ENCODE data around the gene KRT85. TPM values are rescaled to one million over a fixed set of nuclear protein-coding genes. Genes with fewer than 3 reads are reported as not detected.
"Not testable (repeated sequence)": the region's sequence is repeated elsewhere in the genome, so short reads cannot be mapped to it uniquely, and the experiment has no call there.

The KRT85 gene
- total RNA-seq, 1 experiment from 2014 or later = not detected

- DNase-seq (ENCODE audit: extremely low read depth, low read depth) = no peak
Observed at GRCh38 chr12:52331833-52332232, 35.4 kb downstream of the KRT85 start.

- no peak for DNase-seq (ENCODE audit: extremely low read depth, low read depth)
Observed at GRCh38 chr12:52331039-52331438, 36.2 kb downstream of the KRT85 start.

DNA sequence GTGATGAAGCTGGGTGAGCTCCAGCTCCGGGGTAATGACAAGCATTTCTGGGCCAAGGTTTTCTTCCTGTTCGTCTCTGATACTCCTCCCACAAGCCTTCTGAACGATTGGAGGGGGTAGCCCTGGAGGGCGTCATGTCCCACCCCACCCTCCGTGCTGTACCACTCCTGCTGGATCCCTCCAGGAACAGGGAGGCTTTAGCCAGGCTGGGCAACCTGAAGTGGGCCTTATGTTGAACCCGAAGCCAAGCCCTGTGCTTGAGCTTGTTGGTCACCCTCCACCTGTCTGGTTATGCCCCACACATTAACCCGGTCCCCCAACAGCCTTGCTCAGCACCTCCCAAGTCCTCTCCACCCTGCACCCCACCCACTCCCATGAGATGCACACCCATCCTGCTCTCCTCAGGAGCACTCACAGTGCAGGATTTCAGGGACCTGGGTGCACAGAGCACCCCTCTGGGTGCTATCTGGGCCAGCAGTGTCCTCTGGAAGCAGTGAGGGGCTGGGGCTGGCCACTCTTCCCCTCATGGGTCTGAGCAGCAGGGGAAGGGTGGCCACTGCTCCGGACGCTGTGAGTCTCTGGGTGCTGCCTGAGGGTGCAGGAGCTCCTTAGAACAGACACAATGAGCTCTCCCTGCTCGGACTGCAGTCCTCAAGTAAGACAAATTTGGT lies 39.3 kb downstream of the KRT85 start:
- no peak for DNase-seq (ENCODE audit: extremely low read depth, low read depth)

- peak; percentile 97 for DNase-seq (ENCODE audit: extremely low read depth, low read depth)
Observed at GRCh38 chr12:52327052-52327829, 40.0 kb downstream of the KRT85 start.

GRCh38 chr12:52324153-52324444 lies 43.2 kb downstream of the KRT85 start:
- DNase-seq (ENCODE audit: extremely low read depth, low read depth) = no peak

DNA sequence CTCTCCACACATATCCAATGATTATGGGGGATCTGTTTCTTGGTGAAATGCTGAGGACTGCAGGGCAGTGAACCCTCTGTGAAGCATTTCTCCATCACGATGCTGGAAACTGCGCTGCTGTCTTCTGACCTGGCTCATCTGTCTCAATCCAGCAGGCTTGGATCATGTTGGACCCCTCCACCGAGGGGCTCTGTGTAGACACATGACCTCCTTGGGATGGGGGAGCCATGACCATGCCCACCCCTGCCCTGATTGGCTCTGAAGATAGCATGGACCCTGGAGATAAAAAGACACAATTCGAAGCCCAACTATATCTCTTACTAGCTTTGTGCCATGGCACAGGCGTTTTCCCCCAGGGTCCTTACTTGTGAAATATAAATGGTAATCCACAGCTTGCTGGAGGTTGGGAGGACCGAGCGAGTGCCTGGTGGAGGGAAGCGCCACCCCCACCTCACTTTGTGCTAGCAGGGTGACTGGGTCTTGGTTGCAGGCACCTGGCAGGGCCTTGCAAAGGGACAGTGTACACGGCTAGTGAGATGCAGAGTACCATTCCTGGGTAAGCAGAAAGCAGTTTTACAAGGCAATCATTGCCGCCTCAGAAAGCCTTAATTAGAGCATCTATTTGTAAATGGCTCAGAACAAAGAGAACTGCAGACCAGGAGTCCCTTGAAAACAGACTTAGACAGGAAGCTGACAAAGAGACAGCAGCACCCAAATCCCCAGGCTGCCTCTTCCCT lies 43.7 kb downstream of the KRT85 start:
- DNase-seq (ENCODE audit: extremely low read depth, low read depth) = no peak

DNA sequence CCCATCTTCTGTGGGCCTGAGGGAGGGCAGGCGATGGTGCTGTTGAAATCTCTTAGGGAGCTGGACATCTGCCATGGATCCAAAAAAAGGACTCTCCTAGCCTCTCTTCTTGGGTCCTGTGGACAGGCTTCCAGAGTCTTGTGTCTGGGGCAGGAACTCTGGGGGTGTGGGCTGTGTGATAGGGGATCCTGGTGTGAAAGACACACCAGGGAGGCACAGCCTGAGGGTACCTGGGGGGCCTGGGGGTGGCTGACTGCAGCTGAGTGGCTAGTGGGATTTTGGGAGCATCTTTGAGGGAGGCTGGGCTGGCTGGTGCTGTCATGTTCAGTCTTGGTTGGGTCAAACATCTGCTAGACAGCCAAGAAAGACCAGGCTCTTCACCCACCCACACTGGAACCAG lies 44.3 kb downstream of the KRT85 start:
- DNase-seq (ENCODE audit: extremely low read depth, low read depth) = no peak

- DNase-seq (ENCODE audit: extremely low read depth, low read depth) = no peak
Observed at GRCh38 chr12:52322069-52322468, 45.2 kb downstream of the KRT85 start.

GRCh38 chr12:52321418-52321817 lies 45.9 kb downstream of the KRT85 start:
- DNase-seq (ENCODE audit: extremely low read depth, low read depth) = no peak

DNA sequence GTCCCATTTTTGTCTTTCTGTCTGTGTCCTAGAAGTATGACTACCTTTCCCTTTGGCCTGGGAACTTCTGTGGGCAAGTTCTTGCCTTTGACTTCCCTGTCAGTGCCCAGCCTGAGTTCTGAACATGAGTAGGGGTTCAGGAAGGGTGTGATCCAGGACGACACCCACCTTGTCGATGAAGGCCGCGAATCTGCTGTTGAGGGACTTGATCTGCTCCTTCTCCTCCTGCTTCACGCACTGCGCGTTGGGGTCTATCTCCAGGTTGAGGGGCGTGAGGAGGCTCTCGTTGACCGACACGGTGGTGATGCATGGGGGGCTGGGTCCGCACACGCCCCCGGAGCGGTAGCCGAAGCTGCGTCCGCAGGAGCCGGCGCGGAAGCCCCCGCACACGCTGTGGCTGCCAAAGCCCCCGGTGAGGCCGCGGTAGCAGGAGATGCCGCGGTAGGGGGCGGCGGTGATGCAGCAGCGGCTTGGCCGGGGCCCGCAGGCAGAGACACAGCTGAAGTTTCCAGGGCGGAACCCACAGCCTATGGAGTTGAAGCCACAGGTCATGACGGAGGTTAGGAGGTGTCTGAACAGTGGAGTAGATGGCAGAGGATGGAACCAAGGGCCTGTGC lies 46.4 kb downstream of the KRT85 start, which contains the start of gene KRT83:
KRT83 (minus strand) TSS at position 615 of the 617 bp plus-strand sequence; CDS start at position 552, 63 bp downstream.
- no peak for DNase-seq (ENCODE audit: extremely low read depth, low read depth)

DNA sequence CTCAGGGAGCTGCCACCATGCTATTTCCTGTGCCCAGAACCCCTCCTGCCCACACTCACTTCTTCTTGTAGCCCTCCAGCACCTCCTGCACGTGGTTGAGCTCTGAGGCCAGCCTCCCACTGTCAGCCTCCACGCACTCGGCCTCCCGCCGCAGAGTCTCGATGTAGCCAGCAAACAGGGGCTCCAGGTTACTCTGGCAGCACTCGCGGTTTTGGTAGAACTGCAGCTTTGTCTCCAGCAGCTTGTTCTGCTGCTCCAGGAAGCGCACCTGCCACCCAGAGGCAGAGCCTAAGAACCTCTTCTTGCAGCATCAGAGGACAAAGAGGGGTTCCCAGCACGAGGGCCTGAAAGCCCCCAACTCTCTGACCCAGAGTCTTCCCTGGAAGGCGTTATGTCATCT lies 48.2 kb downstream of the KRT85 start:
- peak; percentile 23 for DNase-seq (ENCODE audit: extremely low read depth, low read depth)

DNA sequence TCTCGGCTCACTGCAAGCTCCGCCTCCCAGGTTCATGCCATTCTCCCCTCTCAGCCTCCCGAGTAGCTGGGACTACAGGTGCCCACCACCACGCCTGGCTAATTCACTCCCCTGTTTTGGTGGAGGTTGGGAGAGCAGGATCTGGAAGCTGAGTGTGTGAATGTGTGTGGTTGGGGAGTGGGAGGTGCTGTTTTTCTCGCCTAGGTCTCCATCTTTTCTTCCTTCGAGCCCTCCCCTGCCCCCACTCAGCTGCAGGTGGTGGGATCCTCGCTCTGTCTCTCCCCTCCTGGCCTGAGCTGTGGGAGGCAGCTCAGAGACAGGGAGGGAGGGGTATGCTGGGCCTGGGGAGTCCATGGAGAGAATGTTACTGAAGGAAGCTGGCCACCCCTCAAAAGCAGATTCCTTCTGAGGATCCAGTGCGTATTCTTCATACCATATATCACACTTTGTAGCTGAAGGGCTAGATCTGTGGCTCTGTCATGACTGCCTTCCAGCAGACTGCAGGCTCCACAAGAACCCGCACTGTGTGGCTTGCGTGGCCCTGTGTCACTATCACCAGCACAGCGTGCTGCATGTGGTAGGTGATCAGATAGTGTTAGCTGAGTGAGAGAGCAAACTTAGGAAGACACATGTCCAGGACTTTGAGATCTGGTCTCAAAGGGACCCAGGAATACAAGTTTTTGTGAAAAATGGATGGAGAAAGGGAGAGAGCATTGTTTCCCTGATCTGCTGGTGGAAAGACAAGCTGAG lies 48.9 kb downstream of the KRT85 start:
- no peak for DNase-seq (ENCODE audit: extremely low read depth, low read depth)

GRCh38 chr12:52317468-52318052 lies 49.7 kb downstream of the KRT85 start:
- DNase-seq (ENCODE audit: extremely low read depth, low read depth) = no peak

DNA sequence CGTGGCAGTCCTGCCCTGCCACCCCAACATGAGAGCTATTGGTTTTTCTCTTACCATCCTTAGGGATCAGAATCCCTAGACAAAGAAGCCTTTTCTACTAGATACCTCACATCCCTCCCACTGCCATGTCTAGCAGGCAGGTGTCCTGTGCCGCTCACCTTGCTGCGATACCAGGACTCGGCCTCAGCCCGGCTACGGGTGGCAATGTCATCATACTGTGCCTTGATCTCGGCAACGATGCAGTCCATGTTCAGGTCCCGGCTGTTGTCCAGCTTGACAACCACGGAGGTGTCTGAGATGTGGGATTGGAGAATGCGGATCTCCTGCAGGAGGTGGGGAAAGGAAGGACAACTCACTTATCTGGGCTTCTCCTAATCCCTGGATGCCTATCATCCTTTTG lies 50.6 kb downstream of the KRT85 start:
- DNase-seq (ENCODE audit: extremely low read depth, low read depth) = no peak

DNA sequence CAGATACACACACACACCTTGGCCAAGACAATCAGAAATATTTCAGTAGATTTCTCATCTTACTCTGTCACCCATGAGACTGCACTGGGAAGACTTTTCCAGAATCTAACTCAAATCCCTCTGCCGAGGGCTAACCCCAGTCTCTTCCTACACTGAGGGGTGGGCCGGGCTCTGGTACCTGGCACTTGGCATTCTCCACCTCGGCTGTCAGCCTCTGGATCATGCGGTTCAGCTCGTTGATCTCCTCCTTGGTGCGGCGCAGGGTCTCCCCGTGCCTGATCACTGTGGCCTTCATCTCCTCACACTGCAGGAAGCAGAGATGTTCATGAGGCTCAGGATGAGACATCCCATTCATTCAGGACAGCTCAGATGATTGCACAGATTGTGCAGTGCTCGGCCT lies 51.0 kb downstream of the KRT85 start:
- no peak for DNase-seq (ENCODE audit: extremely low read depth, low read depth)

DNA sequence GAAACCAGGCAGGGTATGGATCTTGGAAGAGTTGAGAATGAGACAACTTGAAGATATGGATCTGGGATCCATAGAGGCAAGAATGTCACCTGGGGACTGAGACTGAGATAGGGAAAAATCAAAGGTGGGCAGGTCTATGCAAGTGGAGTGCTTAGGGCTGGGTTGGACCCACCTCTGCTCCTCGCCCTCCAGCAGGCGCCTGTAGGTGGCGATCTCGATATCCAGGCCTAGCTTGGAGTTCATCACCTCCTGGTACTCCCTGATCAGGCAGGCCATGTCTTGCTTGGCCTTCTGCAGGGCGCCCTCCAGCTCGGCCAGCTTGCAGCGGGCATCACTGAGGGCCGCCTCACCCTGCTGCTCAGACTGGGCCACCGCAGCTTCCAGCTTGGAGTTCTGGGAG lies 51.6 kb downstream of the KRT85 start:
- DNase-seq (ENCODE audit: extremely low read depth, low read depth) = not testable (repeated sequence)

- no peak for DNase-seq (ENCODE audit: extremely low read depth, low read depth)
Observed at GRCh38 chr12:52314511-52314910, 52.8 kb downstream of the KRT85 start.

GRCh38 chr12:52313926-52314325 lies 53.4 kb downstream of the KRT85 start:
- DNase-seq (ENCODE audit: extremely low read depth, low read depth) = no peak

DNA sequence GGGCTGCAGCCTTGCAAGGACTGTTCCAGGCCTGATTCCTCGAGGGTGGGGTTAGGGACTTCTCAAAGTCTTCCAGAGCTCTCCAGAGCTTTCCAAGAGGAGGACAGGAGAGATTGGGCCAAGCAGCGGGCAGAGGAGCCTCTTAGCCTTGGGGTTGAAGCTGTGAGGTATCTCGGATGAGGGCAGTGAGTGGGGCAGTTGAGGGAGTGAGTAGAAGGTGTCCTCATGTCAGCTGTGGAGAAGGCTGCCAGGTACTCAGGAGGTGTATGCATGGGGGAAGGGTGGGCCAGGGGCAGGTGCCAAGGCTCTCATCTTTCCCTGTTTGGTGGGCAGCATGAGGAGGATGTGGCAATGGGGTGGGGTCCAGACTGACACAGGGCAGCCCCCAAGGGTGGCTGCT lies 53.8 kb downstream of the KRT85 start:
- DNase-seq (ENCODE audit: extremely low read depth, low read depth) = no peak

- DNase-seq (ENCODE audit: extremely low read depth, low read depth) = no peak
Observed at GRCh38 chr12:52312086-52312485, 55.2 kb downstream of the KRT85 start.

Measured in NCI-H460 (cell line).